ENCODE data around the gene CDC14B. TPM values are rescaled to one million over a fixed set of nuclear protein-coding genes. Genes with fewer than 3 reads are reported as not detected.

The CDC14B gene
- polyA plus RNA-seq, 12 donors = 13.4 to 22.7 (median 17.7) TPM; not detected in 1

Other genes with a start within 250 kb of the CDC14B start
- 10 to 100 TPM in 11 of 12 donors, not detected in 1; 16.9 to 32.3 (median 24.6) TPM for gene SLC35D2, start 236.1 kb downstream of the CDC14B start, polyA plus RNA-seq (ENCODE audit: insufficient read length in 12 of 12)
- gene ZNF367, start 201.5 kb downstream of the CDC14B start, polyA plus RNA-seq (ENCODE audit: insufficient read length in 12 of 12) = 10 to 100 TPM in 1 of 12 donors, 1 to 10 TPM in 10, not detected in 1; 5.8 to 10.5 (median 6.8) TPM
- 10 to 100 TPM in 9 of 12 donors, 1 to 10 TPM in 2, not detected in 1; 8.7 to 13.3 (median 12.0) TPM for gene HABP4, start 169.7 kb downstream of the CDC14B start, polyA plus RNA-seq (ENCODE audit: insufficient read length in 12 of 12)
- 10 to 100 TPM in 9 of 12 donors, 1 to 10 TPM in 2, not detected in 1; 7.8 to 18.0 (median 13.3) TPM for gene PRXL2C, start 35.5 kb upstream of the CDC14B start, polyA plus RNA-seq (ENCODE audit: insufficient read length in 12 of 12)
- gene ZNF510, start 158.2 kb upstream of the CDC14B start, polyA plus RNA-seq (ENCODE audit: insufficient read length in 12 of 12) = 10 to 100 TPM in 8 of 12 donors, 1 to 10 TPM in 3, not detected in 1; 9.2 to 13.6 (median 12.3) TPM
- gene ZNF782, start 234.7 kb upstream of the CDC14B start, polyA plus RNA-seq (ENCODE audit: insufficient read length in 12 of 12) = 10 to 100 TPM in 1 of 12 donors, 1 to 10 TPM in 10, not detected in 1; 3.2 to 25.9 (median 4.5) TPM

Measured in muscle of arm (tissue), 12 donors.